ENCODE measurements around the gene UBALD2. TPM values are rescaled to one million over a fixed set of nuclear protein-coding genes. Genes with fewer than 3 reads are reported as not detected.
"Not testable (repeated sequence)": the region's sequence is repeated elsewhere in the genome, so short reads cannot be mapped to it uniquely, and the experiment has no call there.

Gene UBALD2
- 10 to 100 TPM in 3 of 4 donors, 1 to 10 TPM in 1; 7.9 to 27.2 (median 13.6) TPM for total RNA-seq

DNA sequence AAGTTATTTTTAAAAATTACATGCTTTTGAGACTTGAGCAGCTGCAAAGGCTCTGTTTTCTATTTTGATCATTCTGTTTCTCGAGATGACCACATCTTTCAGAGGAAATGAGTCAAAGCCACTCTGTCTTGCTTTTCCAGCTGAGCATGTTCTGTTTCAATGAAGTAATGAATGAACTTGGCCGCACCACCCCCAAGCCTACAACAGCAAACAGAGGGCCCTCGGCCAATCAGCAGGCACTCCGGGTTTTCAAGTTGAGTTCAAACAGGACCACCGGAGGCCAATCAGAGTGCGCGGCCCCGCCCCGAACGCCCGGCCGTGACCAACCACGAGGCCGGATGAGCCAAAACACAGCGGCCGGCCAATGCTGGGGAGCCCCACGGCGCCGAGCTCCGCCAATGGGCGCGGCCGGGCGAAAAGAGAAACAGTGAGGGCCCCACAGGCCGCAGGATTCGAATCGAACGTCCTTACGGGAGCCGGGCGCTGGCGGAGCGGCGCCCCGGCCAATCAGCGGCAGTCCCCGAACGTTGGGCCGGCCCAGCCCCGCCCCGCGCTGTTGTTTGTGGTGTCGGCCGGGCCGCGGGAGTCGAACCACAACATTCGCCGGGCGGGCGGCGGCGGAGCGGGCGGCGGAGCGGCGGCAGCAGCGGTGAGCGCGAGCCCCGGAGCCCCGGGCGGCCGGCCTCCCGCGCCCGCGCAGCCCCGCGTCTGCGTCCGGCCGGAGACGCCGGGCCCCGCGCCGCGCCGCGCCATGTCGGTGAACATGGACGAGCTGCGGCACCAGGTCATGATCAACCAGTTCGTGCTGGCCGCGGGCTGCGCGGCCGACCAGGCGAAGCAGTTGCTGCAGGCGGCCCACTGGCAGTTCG lies at the start of gene UBALD2:
Gene UBALD2 (plus strand): TSS at position 594 of the 869 bp plus-strand sequence. CDS start 158 bp downstream, at position 752.
- DNase-seq, result peak; percentile 98
- Histone ChIP-seq H3K4me1 (peaks cover 54 to 83% (median 58%) of the 10 kb centered on the region in 3 donors), H3K4me3 (peak within 1 kb of the TSS; percentile 89 to 99 (median 94)), H3K9me3 (no peaks in the 10 kb centered on the region), H3K27me3 (no peaks in the 10 kb centered on the region), H3K27ac (peak within 1 kb of the TSS; percentile 98 to 100 (median 98)), H3K36me3 (peaks cover 0 to 14% (median 2%) of the 10 kb centered on the region in 3 donors)
- 0% methylated on average over 1 to 7 of the region's 94 CpGs for WGBS, 2 donors
- TF ChIP-seq POLR2A (IDR thresholded peaks at IDR 0.05), result peak in 3 of 4 donors; percentile 81 to 96 (median 96)
- TF ChIP-seq, protein P1, sequence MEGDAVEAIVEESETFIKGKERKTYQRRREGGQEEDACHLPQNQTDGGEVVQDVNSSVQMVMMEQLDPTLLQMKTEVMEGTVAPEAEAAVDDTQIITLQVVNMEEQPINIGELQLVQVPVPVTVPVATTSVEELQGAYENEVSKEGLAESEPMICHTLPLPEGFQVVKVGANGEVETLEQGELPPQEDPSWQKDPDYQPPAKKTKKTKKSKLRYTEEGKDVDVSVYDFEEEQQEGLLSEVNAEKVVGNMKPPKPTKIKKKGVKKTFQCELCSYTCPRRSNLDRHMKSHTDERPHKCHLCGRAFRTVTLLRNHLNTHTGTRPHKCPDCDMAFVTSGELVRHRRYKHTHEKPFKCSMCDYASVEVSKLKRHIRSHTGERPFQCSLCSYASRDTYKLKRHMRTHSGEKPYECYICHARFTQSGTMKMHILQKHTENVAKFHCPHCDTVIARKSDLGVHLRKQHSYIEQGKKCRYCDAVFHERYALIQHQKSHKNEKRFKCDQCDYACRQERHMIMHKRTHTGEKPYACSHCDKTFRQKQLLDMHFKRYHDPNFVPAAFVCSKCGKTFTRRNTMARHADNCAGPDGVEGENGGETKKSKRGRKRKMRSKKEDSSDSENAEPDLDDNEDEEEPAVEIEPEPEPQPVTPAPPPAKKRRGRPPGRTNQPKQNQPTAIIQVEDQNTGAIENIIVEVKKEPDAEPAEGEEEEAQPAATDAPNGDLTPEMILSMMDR (IDR thresholded peaks at IDR 0.05), result peak in 1 of 6 experiments; percentile 9
- intact Hi-C loops (cut with DNase I), result no loop called here

DNA sequence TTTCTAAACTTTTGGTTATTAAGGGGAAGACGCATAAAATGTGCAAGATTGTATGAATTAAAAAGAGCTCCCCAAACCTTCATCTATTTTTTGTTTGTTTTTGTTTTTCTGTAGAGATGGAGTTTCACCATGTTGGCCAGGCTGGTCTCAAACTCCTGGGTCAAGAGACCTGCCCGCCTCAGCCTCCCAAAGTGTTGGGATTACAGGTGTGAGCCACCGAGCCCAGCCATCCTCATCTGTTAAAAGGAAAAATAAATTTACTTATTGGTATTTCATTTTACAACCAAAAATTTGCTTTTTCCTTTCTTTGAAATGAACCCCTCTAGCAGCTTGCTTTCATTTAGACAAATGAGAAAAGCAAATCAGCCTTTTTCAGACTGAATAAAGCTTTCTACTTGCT lies 48.1 kb upstream of the UBALD2 start:
- intact Hi-C loops (cut with DNase I), result no loop called here
- 95 to 99% methylated on average over 3 of the region's 3 CpGs for WGBS, 2 donors
- Histone ChIP-seq H3K36me3 (no peaks in the 10 kb centered on the region), H3K27me3 (no peaks in the 10 kb centered on the region), H3K27ac (no peak overlapping the region), H3K4me3 (no peak overlapping the region), H3K9me3 (no peaks in the 10 kb centered on the region), H3K4me1 (no peaks in the 10 kb centered on the region)
- no peak for DNase-seq
- TF ChIP-seq, protein P1 (IDR thresholded peaks at IDR 0.05), result no peak
- TF ChIP-seq POLR2A (IDR thresholded peaks at IDR 0.05), result no peak

DNA sequence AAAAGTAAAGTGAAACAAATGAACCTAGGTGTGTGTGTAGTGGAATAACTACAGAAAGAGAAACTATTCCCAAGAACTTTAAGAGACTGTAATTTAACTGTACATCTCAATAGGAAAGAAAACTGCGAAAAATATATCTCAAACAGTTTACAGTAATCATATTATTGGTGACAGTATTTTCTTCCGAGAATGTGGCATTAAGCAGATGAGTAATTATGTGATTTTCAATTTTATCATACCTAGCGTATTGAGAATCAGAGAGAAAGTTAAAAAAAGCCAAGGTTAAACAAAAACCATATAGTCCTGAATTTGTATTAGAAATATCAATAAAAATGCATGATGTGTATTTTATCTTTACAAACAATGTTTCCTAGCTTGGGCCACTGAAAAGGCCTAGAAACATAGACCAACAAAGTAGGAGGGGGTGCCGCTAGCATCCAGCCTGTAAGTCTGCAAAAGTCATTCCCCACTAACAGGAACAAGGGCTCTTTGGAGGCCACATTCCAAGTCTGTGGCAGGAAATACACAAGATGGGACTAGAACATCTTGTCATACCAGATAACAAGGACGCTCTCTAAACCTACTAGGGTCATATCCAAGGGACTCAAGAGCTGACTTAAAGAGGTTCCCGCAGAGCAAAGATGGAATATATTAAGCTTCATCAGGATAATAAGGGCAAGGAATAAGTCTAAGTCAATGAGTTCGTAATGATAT lies 45.3 kb upstream of the UBALD2 start:
- H3K27me3 ChIP-seq, result no peaks in the 10 kb centered on the region
- no peak for DNase-seq
- H3K9me3 ChIP-seq, result no peaks in the 10 kb centered on the region
- no peak for TF ChIP-seq POLR2A (IDR thresholded peaks at IDR 0.05)
- TF ChIP-seq, protein P1 (IDR thresholded peaks at IDR 0.05), result no peak
- no peaks in the 10 kb centered on the region for H3K36me3 ChIP-seq
- H3K4me1 ChIP-seq, result no peaks in the 10 kb centered on the region
- no peak overlapping the region for H3K4me3 ChIP-seq
- intact Hi-C loops (cut with DNase I), result no loop called here
- 84 to 87% methylated on average over 7 of the region's 7 CpGs for WGBS, 2 donors
- no peak overlapping the region for H3K27ac ChIP-seq

GRCh38 chr17:76223802-76224201 lies 41.3 kb upstream of the UBALD2 start:
- intact Hi-C loops (cut with DNase I), result no loop called here

DNA sequence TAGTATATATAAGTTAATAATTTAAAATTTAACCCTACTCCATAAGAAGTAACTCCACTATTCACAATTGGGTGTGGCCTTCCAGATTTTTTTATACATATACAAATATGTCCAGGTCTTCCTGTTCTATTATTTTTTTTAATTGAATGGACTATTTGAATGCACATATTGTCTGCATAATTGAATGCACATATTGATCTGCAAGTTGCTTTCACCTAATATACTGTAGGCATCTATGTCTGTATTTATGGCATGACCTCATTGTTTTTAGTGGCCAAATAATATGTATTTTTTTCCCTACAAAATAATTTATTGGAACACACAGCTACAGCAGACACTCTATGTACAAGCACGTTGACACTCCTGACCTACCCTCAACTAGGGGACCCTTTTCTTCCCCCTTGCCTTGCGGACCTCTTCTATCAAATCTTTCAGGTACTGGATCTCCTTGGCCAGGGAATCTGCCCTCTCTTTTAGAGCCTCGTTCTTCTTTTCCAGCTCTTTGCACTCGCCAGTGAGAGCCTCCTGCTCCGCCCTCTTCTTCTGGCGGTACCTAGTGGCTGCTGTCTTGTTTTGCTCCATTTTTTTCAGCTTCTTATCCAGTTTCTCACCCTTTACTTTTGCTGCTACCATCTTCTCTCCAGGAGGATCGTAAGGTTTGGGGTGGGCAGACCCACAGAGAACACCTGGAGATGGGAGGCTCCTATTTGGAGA lies 39.6 kb upstream of the UBALD2 start:
- H3K36me3 ChIP-seq; H3K9me3 ChIP-seq; intact Hi-C loops (cut with DNase I); H3K4me1 ChIP-seq; DNase-seq; H3K4me3 ChIP-seq; H3K27ac ChIP-seq: not testable (repeated sequence)
- peaks cover 0 to 16% (median 0%) of the 10 kb centered on the region in 4 donors for H3K27me3 ChIP-seq
- WGBS, 2 donors, result 69 to 72% methylated on average over 6 to 7 of the region's 7 CpGs

More at GRCh38 chr17:76223802-76224201, 41.3 kb upstream of the UBALD2 start:
- Histone ChIP-seq H3K9me3 (no peaks in the 10 kb centered on the region), H3K27me3 (peaks cover 0 to 3% (median 0%) of the 10 kb centered on the region in 4 donors), H3K4me3 (no peak overlapping the region), H3K27ac (no peak overlapping the region), H3K36me3 (no peaks in the 10 kb centered on the region), H3K4me1 (no peaks in the 10 kb centered on the region)
- no peak for TF ChIP-seq POLR2A (IDR thresholded peaks at IDR 0.05)
- TF ChIP-seq, protein P1 (IDR thresholded peaks at IDR 0.05), result no peak
- 88 to 100% methylated on average over 1 of the region's 1 CpG for WGBS, 2 donors
- DNase-seq, result no peak

DNA sequence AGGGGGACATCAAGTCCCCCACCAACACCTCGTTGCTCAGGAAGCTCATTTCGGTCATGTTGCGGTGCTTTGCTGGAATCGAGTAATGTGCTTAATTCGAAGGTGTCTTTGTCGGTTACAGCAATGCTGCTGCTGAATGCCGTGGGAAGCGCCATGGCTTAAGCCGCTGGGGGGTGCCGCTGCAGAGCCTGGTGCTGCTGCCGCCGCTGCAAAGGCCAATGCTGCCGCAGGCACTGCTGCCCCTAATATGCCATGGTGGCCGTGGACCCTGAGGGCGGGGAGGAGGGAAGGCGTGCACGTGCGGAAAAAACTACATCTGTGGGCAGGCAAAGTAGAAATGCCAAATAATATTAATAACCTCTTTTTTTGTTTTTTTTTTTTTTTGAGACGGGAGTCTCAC lies 38.4 kb upstream of the UBALD2 start:
- H3K27me3 ChIP-seq, result peaks cover 0 to 17% (median 0%) of the 10 kb centered on the region in 4 donors
- H3K9me3 ChIP-seq; H3K36me3 ChIP-seq; intact Hi-C loops (cut with DNase I); H3K27ac ChIP-seq; DNase-seq; H3K4me3 ChIP-seq; H3K4me1 ChIP-seq: not testable (repeated sequence)
- 85 to 96% methylated on average over 15 to 16 of the region's 19 CpGs for WGBS, 2 donors

Measured in esophagus squamous epithelium (tissue), 5 donors.